HepG2 (cell line): Measurements from ENCODE around the gene ARFIP1. TPM values are rescaled to one million over a fixed set of nuclear protein-coding genes. Genes with fewer than 3 reads are reported as not detected.

Experiments used
- AHDC1 ChIP-seq: sonication (generic); formaldehyde crosslinking; IDR thresholded peaks from 2 replicates; pipeline ENCODE4 v1.5.1; 2020; ENCODE audit warnings: mild to moderate bottlenecking, missing genetic modification reagents, borderline replicate concordance
- ARID3A ChIP-seq: IDR thresholded peaks from 2 replicates; pipeline ENCODE4 v1.6.1; 2012; ENCODE audit warnings: low read depth, low read length, improper control_type of control experiment
- ATF1 ChIP-seq: IDR thresholded peaks from 2 replicates; pipeline ENCODE4 v1.6.1; 2016; ENCODE audit warnings: mild to moderate bottlenecking, control low read depth
- ATF2 ChIP-seq: sonication (generic); formaldehyde crosslinking; IDR thresholded peaks from 2 replicates; pipeline ENCODE4 v1.4.0; 2020; ENCODE audit warnings: missing genetic modification reagents
- NFRKB ChIP-seq: fragments of 450-650 bp; IDR thresholded peaks from 2 replicates; pipeline ENCODE4 v1.6.1; 2017
- PAXIP1 ChIP-seq: sonication (generic); formaldehyde crosslinking; conservative IDR thresholded peaks from 2 replicates; pipeline ENCODE4 v1.4.0; 2020; ENCODE audit warnings: mild to moderate bottlenecking, missing genetic modification reagents, moderate library complexity
- PCBP1 ChIP-seq: fragments of 200-400 bp; formaldehyde crosslinking; IDR thresholded peaks from 2 replicates; pipeline ENCODE4 v1.6.1; 2017; ENCODE audit warnings: mild to moderate bottlenecking, low read depth, low read length, borderline replicate concordance
- PHB2 ChIP-seq: fragments of 450-650 bp; IDR thresholded peaks from 2 replicates; pipeline ENCODE4 v1.6.1; 2018; ENCODE audit not compliant: partially characterized antibody
- PREB ChIP-seq: sonication (generic); formaldehyde crosslinking; IDR thresholded peaks from 2 replicates; pipeline ENCODE4 v1.4.0; 2020; ENCODE audit warnings: missing genetic modification reagents
- ZNF513 ChIP-seq: sonication (generic); formaldehyde crosslinking; conservative IDR thresholded peaks from 2 replicates; pipeline ENCODE4 v1.5.0; 2020; ENCODE audit warnings: missing genetic modification reagents
- ZNF607 ChIP-seq: sonication (generic); formaldehyde crosslinking; IDR thresholded peaks from 2 replicates; pipeline ENCODE4 v1.5.1; 2020; ENCODE audit warnings: missing genetic modification reagents, mild to moderate bottlenecking, borderline replicate concordance
- polyA plus RNA-seq, 8 experiments: library from polyadenylated mRNA; depleted of rRNA in 3 of 8; stranded (reverse) in 7 of 8; unstranded in 1 of 8; fragments of >200 nt; fragmentation: Illumina TruSeq in 4 of 8; extraction: Trizol in 4 of 8; gene quantifications; 2 replicates each; pipeline versions ENCODE4 v1.2.1 to v1.2.3, GENCODE V29; 2011 to 2016; ENCODE audit warnings: low read depth in 4 of 8, missing spikeins in 1 of 8, mixed read lengths in 1 of 8; ENCODE audit not compliant: insufficient read depth in 1 of 8
- total RNA-seq, 5 experiments: library from RNA; depleted of rRNA; stranded (reverse); fragments of >200 nt; fragmentation: Illumina TruSeq; extraction: Trizol; gene quantifications; 2 replicates each; pipeline ENCODE4 v1.2.3, GENCODE V29; 2016; ENCODE audit warnings: low read depth in 1 of 5

ARFIP1 gene
- total and polyA plus RNA-seq, 2 of the 13 experiments (the other 11 are each of a cell fraction or from before 2014, with no cell fraction given), result 9.9 to 27.7 TPM

GRCh38 chr4:152779513-152780266 lies at the start of gene ARFIP1, which contains the start of gene TIGD4 (continued):
- TF ChIP-seq PAXIP1 (CRISPR knock-in tag), result peak; percentile 66
- TF ChIP-seq ATF1 (CRISPR knock-in tag), result no peak; the same call in 1 of the 2 replicates
- no peak for TF ChIP-seq AHDC1
- peak; percentile 70; the same call in 1 of the 2 replicates for TF ChIP-seq ATF2
- TF ChIP-seq PREB (CRISPR knock-in tag), result no peak
- TF ChIP-seq ZNF513, result no peak
- no peak for TF ChIP-seq NFRKB
- TF ChIP-seq ZNF607 (CRISPR knock-in tag), result peak; percentile 44
- TF ChIP-seq PCBP1, result no peak
- TF ChIP-seq ARID3A, result no peak; the same call in 1 of the 2 replicates
- TF ChIP-seq PHB2, result no peak
